Activated CD4-positive, alpha-beta T cell treated with anti-CD3 and anti-CD28 coated beads, Interleukin-2, amount 50 U/mL, for 16 hours (primary cell): ENCODE data around the gene APOC3.

ENCODE experiments used
- DNase-seq: peaks from one replicate; pipeline ENCODE4 v3.0.0-alpha.2; 2020

The APOC3 gene

GRCh38 chr11:116807601-116808261 is 22.0 kb upstream of the APOC3 start:
- DNase-seq = no peak

- no peak for DNase-seq
Measured at GRCh38 chr11:116808262-116809175, 21.2 kb upstream of the APOC3 start.

GRCh38 chr11:116811194-116811593 is 18.5 kb upstream of the APOC3 start:
- no peak for DNase-seq

- no peak for DNase-seq
Measured at GRCh38 chr11:116812109-116812508, 17.6 kb upstream of the APOC3 start.

GRCh38 chr11:116813170-116813569 is 16.5 kb upstream of the APOC3 start:
- no peak for DNase-seq

- DNase-seq = no peak
Measured at GRCh38 chr11:116813781-116814471, 15.8 kb upstream of the APOC3 start.

GRCh38 chr11:116814502-116814901 is 15.2 kb upstream of the APOC3 start:
- DNase-seq = no peak

- DNase-seq = no peak
Measured at GRCh38 chr11:116819049-116819448, 10.7 kb upstream of the APOC3 start.

GRCh38 chr11:116821050-116821918 is 8.4 kb upstream of the APOC3 start:
- no peak for DNase-seq

- no peak for DNase-seq
Measured at GRCh38 chr11:116822575-116822974, 7.1 kb upstream of the APOC3 start.

GRCh38 chr11:116823031-116823843 is 6.5 kb upstream of the APOC3 start, which contains the start of gene APOA4:
TSS of gene APOA4 (minus strand) at chr11:116823304. CDS start at chr11:116823191, 113 bp downstream.
- DNase-seq = no peak

- DNase-seq = no peak
Measured at GRCh38 chr11:116825434-116825833, 4.3 kb upstream of the APOC3 start.

- no peak for DNase-seq
Measured at GRCh38 chr11:116825854-116826750, 3.6 kb upstream of the APOC3 start.

- no peak for DNase-seq
Measured at GRCh38 chr11:116826751-116827431, 2.8 kb upstream of the APOC3 start.

- DNase-seq = no peak
Measured at GRCh38 chr11:116827461-116827860, 2.2 kb upstream of the APOC3 start.

- no peak for DNase-seq
Measured at GRCh38 chr11:116828632-116829524, 829 bp upstream of the APOC3 start.

- no peak for DNase-seq
Measured at GRCh38 chr11:116830184-116830912, 641 bp downstream of the APOC3 start.

- no peak for DNase-seq
Measured at GRCh38 chr11:116831790-116832349, 2.2 kb downstream of the APOC3 start.
